ENCODE measurements around the gene FAM78B.

DNA sequence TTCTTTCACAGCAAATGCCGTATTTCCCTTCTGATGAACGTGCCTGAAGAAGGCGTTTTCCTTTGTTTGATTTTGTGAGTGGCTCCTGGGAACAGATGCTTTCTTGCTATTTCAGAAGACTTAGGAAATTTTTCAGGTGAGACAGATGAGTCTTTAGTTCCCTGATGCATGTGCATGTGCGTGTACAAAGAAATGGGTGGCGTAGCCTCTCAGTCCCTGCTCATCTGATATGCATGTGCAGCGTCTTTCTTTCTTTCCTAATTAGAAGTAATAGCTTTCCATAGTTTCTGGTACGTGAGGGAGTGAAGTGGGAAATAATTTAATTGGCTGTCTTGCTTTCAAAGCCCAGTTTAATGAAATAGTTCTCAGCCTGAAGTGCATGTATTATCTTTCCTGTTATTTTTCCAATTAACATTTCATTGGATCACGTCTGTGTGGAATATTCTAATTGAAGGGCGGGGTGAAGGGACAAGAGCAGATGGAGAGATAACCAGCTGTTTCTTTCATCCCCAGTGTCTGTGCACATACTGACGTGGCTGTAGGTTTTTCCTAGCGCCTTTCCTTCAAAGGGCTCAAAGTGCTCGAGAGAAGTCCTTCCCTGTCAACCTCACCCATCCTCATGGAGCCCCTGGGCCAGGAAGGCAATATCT lies 104.3 kb downstream of the FAM78B start:
- TF ChIP-seq EZH2 (IDR thresholded peaks at IDR 0.05; ENCODE audit: insufficient read depth, poor library complexity, severe bottlenecking), result no peak
- no peak for TF ChIP-seq EZH2phosphoT487 (IDR thresholded peaks at IDR 0.05; ENCODE audit: insufficient read depth, low read depth)
